Smooth muscle cell (in vitro differentiated cells): ENCODE measurements around the gene RRP8. TPM values are rescaled to one million over a fixed set of nuclear protein-coding genes. Genes with fewer than 3 reads are reported as not detected.

Experiments used
- DNase-seq: peaks from one replicate; lab custom pipeline; 2025; ENCODE audit not compliant: unreplicated experiment; lab: John Stamatoyannopoulos, UW
- H2AFZ ChIP-seq: fragments of 200-600 bp; sonication (generic); 2 replicates; pipeline ENCODE4 v1.6.0; 2016; ENCODE audit warnings: antibody characterized with exemption, low read depth, mild to moderate bottlenecking
- H3F3A ChIP-seq: fragments of 200-600 bp; sonication (generic); 2 replicates; pipeline ENCODE4 v1.6.0; 2017; ENCODE audit warnings: antibody characterized with exemption, low read depth
- H3K27ac ChIP-seq: fragments of 200-600 bp; sonication (generic); 2 replicates; pipeline ENCODE4 v1.5.1; 2016; ENCODE audit warnings: low read depth, mild to moderate bottlenecking
- H3K27me3 ChIP-seq: fragments of 200-600 bp; sonication (generic); 2 replicates; pipeline ENCODE4 v1.6.1; 2016; ENCODE audit warnings: low read depth, mild to moderate bottlenecking
- H3K36me3 ChIP-seq: fragments of 200-600 bp; sonication (generic); 2 replicates; pipeline ENCODE4 v1.5.1; 2016; ENCODE audit warnings: low read depth
- H3K4me1 ChIP-seq: fragments of 200-600 bp; sonication (generic); 2 replicates; pipeline ENCODE4 v1.5.1; 2016; ENCODE audit warnings: low read depth
- H3K4me2 ChIP-seq: fragments of 200-600 bp; sonication (generic); 2 replicates; pipeline ENCODE4 v1.6.0; 2016; ENCODE audit warnings: mild to moderate bottlenecking
- H3K4me3 ChIP-seq: fragments of 200-600 bp; sonication (generic); 2 replicates; pipeline ENCODE4 v1.5.1; 2016; ENCODE audit warnings: mild to moderate bottlenecking
- H3K79me2 ChIP-seq: fragments of 200-600 bp; sonication (generic); 2 replicates; pipeline ENCODE4 v1.6.0; 2016; ENCODE audit warnings: low read depth, mild to moderate bottlenecking
- H3K9ac ChIP-seq: fragments of 200-600 bp; sonication (generic); 2 replicates; pipeline ENCODE4 v1.6.0; 2016; ENCODE audit warnings: low read depth
- H3K9me3 ChIP-seq: fragments of 200-600 bp; sonication (generic); replicated peaks from 2 replicates; pipeline ENCODE4 v1.5.1; 2016; ENCODE audit warnings: low read depth
- H4K20me1 ChIP-seq: fragments of 200-600 bp; sonication (generic); 2 replicates; pipeline ENCODE4 v1.6.0; 2016; ENCODE audit warnings: low read depth
- CTCF ChIP-seq: fragments of 200-600 bp; sonication (generic); IDR thresholded peaks from 2 replicates; pipeline ENCODE4 v1.5.1; 2017; ENCODE audit warnings: borderline replicate concordance, mild to moderate bottlenecking, antibody characterized with exemption; ENCODE audit not compliant: insufficient read depth, poor library complexity, severe bottlenecking
- WGBS: methylation state at CpG from one replicate; pipeline ENCODE4 v1.1.7; 2016; ENCODE audit warnings: low lambda C conversion rate; 5-methylcytosine and 5-hydroxymethylcytosine counted together
- polyA plus RNA-seq: library from polyadenylated mRNA; unstranded; fragments of >200 nt; fragmentation: Nextera tagmentation; extraction: Ambion mirVana; gene quantifications from 2 replicates; pipeline ENCODE4 v1.2.1, GENCODE V29; 2016
- total RNA-seq: library from RNA; depleted of rRNA; stranded (reverse); fragments of >200 nt; gene quantifications from 2 replicates; pipeline ENCODE4 v1.2.3, GENCODE V29; 2014

RRP8 gene
- total and polyA plus RNA-seq, 2 experiments from 2014 or later: 10.2 to 24.9 TPM

GRCh38 chr11:6567371-6567745, 36.1 kb downstream of the RRP8 start:
- Histone ChIP-seq H3K9ac (no peak overlapping the region), H2AFZ (no peak overlapping the region), H4K20me1 (no peaks in the 10 kb centered on the region), H3K36me3 (no peaks in the 10 kb centered on the region), H3K27me3 (no peaks in the 10 kb centered on the region), H3K4me3 (no peak overlapping the region), H3K27ac (no peak overlapping the region), H3F3A (no peaks in the 10 kb centered on the region), H3K4me2 (no peak overlapping the region), H3K4me1 (no peaks in the 10 kb centered on the region), H3K9me3 (no peaks in the 10 kb centered on the region), H3K79me2 (no peaks in the 10 kb centered on the region)
- 97% methylated on average over 7 of the region's 7 CpGs for WGBS
- no peak for DNase-seq
- no peak for TF ChIP-seq CTCF

GRCh38 chr11:6566704-6567370, 36.6 kb downstream of the RRP8 start:
- H3K4me3 ChIP-seq: no peak overlapping the region
- no peaks in the 10 kb centered on the region for H3K79me2 ChIP-seq
- H3F3A ChIP-seq: no peaks in the 10 kb centered on the region
- no peaks in the 10 kb centered on the region for H4K20me1 ChIP-seq
- no peaks in the 10 kb centered on the region for H3K36me3 ChIP-seq
- H3K27me3 ChIP-seq: no peaks in the 10 kb centered on the region
- no peaks in the 10 kb centered on the region for H3K4me1 ChIP-seq
- H3K27ac ChIP-seq: no peak overlapping the region
- 95% methylated on average over 13 of the region's 13 CpGs for WGBS
- TF ChIP-seq CTCF: no peak
- no peak overlapping the region for H2AFZ ChIP-seq
- no peaks in the 10 kb centered on the region for H3K9me3 ChIP-seq
- H3K4me2 ChIP-seq: no peak overlapping the region
- H3K9ac ChIP-seq: no peak overlapping the region
- DNase-seq: no peak

- Histone ChIP-seq H3F3A (no peaks in the 10 kb centered on the region), H3K27ac (no peak overlapping the region), H4K20me1 (no peaks in the 10 kb centered on the region), H3K9ac (no peak overlapping the region), H3K36me3 (no peaks in the 10 kb centered on the region), H3K27me3 (no peaks in the 10 kb centered on the region), H3K4me3 (no peak overlapping the region), H3K79me2 (no peaks in the 10 kb centered on the region), H3K9me3 (no peaks in the 10 kb centered on the region), H2AFZ (no peak overlapping the region), H3K4me2 (no peak overlapping the region), H3K4me1 (no peaks in the 10 kb centered on the region)
- no peak for DNase-seq
- no peak for TF ChIP-seq CTCF
- WGBS: 97% methylated on average over 5 of the region's 5 CpGs
These were observed 37.3 kb downstream of the RRP8 start for GRCh38 chr11:6565988-6566703.
